ENCODE measurements around the gene DMXL1. TPM values are rescaled to one million over a fixed set of nuclear protein-coding genes. Genes with fewer than 3 reads are reported as not detected.

DMXL1 gene
- total and polyA plus RNA-seq, 4 donors: 4.3 to 38.1 (median 25.1) TPM

DNA sequence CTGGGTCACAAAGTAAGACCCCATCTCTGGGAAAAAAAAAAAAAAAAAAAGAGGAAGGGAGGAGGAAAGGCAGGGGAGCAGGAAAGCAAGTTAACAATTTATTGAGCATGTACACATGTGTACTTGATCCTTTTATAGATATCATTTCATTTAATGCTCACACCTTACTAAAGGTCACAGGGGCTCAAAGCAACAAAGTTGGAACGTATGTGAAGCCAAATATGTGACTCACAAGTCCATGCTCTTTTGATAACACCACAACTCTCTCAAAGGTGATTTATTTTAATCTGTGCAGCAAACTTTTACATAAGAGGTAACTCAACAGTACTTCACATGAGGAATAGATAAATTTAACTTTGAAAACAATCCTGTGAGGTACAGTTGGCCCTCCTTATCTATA is 48.1 kb upstream of the DMXL1 start:
- no peak overlapping the region for H3K4me3 ChIP-seq (ENCODE audit: low read depth in 1 of 3, low read length in 3 of 3)
- no peaks in the 10 kb centered on the region for H3K36me3 ChIP-seq (ENCODE audit: control insufficient read depth in 4 of 4, insufficient read depth in 3 of 4, low read depth in 1 of 4, low read length in 3 of 4)
- TF ChIP-seq SP1 (IDR thresholded peaks at IDR 0.05) (no peak), JUND (IDR thresholded peaks at IDR 0.05) (no peak), YY1 (IDR thresholded peaks at IDR 0.05) (no peak), RXRA (IDR thresholded peaks at IDR 0.05) (no peak), FOXA1 (IDR thresholded peaks at IDR 0.05) (no peak), GABPA (IDR thresholded peaks at IDR 0.05 in 1 of 2, conservative IDR thresholded peaks at IDR 0.05 in 1 of 2) (no peak), TAF1 (conservative IDR thresholded peaks at IDR 0.05) (no peak), FOXA2 (IDR thresholded peaks at IDR 0.05) (no peak), HNF4G (IDR thresholded peaks at IDR 0.05) (no peak), RAD21 (IDR thresholded peaks at IDR 0.05) (no peak), NR2F2 (IDR thresholded peaks at IDR 0.05) (no peak), HNF4A (conservative IDR thresholded peaks at IDR 0.05) (no peak), EGR1 (IDR thresholded peaks at IDR 0.05; ENCODE audit: low read depth in 2 of 2) (no peak)
- TF ChIP-seq, protein P1, sequence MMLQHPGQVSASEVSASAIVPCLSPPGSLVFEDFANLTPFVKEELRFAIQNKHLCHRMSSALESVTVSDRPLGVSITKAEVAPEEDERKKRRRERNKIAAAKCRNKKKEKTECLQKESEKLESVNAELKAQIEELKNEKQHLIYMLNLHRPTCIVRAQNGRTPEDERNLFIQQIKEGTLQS (IDR thresholded peaks at IDR 0.05): no peak
- TF ChIP-seq, protein P2, sequence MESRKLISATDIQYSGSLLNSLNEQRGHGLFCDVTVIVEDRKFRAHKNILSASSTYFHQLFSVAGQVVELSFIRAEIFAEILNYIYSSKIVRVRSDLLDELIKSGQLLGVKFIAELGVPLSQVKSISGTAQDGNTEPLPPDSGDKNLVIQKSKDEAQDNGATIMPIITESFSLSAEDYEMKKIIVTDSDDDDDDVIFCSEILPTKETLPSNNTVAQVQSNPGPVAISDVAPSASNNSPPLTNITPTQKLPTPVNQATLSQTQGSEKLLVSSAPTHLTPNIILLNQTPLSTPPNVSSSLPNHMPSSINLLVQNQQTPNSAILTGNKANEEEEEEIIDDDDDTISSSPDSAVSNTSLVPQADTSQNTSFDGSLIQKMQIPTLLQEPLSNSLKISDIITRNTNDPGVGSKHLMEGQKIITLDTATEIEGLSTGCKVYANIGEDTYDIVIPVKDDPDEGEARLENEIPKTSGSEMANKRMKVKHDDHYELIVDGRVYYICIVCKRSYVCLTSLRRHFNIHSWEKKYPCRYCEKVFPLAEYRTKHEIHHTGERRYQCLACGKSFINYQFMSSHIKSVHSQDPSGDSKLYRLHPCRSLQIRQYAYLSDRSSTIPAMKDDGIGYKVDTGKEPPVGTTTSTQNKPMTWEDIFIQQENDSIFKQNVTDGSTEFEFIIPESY (IDR thresholded peaks at IDR 0.05): no peak
- TF ChIP-seq, protein P3, sequence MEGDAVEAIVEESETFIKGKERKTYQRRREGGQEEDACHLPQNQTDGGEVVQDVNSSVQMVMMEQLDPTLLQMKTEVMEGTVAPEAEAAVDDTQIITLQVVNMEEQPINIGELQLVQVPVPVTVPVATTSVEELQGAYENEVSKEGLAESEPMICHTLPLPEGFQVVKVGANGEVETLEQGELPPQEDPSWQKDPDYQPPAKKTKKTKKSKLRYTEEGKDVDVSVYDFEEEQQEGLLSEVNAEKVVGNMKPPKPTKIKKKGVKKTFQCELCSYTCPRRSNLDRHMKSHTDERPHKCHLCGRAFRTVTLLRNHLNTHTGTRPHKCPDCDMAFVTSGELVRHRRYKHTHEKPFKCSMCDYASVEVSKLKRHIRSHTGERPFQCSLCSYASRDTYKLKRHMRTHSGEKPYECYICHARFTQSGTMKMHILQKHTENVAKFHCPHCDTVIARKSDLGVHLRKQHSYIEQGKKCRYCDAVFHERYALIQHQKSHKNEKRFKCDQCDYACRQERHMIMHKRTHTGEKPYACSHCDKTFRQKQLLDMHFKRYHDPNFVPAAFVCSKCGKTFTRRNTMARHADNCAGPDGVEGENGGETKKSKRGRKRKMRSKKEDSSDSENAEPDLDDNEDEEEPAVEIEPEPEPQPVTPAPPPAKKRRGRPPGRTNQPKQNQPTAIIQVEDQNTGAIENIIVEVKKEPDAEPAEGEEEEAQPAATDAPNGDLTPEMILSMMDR (IDR thresholded peaks at IDR 0.05; ENCODE audit: low read depth, low read length, missing input control): no peak
- TF ChIP-seq, protein P4, sequence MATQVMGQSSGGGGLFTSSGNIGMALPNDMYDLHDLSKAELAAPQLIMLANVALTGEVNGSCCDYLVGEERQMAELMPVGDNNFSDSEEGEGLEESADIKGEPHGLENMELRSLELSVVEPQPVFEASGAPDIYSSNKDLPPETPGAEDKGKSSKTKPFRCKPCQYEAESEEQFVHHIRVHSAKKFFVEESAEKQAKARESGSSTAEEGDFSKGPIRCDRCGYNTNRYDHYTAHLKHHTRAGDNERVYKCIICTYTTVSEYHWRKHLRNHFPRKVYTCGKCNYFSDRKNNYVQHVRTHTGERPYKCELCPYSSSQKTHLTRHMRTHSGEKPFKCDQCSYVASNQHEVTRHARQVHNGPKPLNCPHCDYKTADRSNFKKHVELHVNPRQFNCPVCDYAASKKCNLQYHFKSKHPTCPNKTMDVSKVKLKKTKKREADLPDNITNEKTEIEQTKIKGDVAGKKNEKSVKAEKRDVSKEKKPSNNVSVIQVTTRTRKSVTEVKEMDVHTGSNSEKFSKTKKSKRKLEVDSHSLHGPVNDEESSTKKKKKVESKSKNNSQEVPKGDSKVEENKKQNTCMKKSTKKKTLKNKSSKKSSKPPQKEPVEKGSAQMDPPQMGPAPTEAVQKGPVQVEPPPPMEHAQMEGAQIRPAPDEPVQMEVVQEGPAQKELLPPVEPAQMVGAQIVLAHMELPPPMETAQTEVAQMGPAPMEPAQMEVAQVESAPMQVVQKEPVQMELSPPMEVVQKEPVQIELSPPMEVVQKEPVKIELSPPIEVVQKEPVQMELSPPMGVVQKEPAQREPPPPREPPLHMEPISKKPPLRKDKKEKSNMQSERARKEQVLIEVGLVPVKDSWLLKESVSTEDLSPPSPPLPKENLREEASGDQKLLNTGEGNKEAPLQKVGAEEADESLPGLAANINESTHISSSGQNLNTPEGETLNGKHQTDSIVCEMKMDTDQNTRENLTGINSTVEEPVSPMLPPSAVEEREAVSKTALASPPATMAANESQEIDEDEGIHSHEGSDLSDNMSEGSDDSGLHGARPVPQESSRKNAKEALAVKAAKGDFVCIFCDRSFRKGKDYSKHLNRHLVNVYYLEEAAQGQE (IDR thresholded peaks at IDR 0.05): no peak
- TF ChIP-seq, protein P5, sequence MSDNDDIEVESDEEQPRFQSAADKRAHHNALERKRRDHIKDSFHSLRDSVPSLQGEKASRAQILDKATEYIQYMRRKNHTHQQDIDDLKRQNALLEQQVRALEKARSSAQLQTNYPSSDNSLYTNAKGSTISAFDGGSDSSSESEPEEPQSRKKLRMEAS (IDR thresholded peaks at IDR 0.05): no peak
- no peaks in the 10 kb centered on the region for H3K27me3 ChIP-seq (ENCODE audit: control insufficient read depth in 4 of 4, insufficient read depth in 4 of 4, low read length in 3 of 4)
- 14% methylated on average over 1 of the region's 1 CpG for WGBS
- DNase-seq (ENCODE audit: low spot score): no peak
- no peaks in the 10 kb centered on the region for H3K9me3 ChIP-seq (ENCODE audit: control insufficient read depth in 4 of 4, low read length in 3 of 4)
- no peaks in the 10 kb centered on the region for H3K4me1 ChIP-seq (ENCODE audit: control insufficient read depth in 4 of 4, insufficient read depth in 4 of 4, low read length in 3 of 4)
- no peak overlapping the region for H3K27ac ChIP-seq (ENCODE audit: low read depth in 1 of 2, low read length in 2 of 2)
- no peak overlapping the region for H3K9ac ChIP-seq (ENCODE audit: low read depth in 1 of 2, low read length in 2 of 2)

Measured in liver (tissue), 9 donors.